Measurements from ENCODE around the gene CTDP1. TPM values are rescaled to one million over a fixed set of nuclear protein-coding genes. Genes with fewer than 3 reads are reported as not detected.

Gene CTDP1
- total RNA-seq, 1 donor from 2014 or later: 22.8 TPM

- H3K27ac Mint-ChIP-seq (ENCODE audit: unreplicated experiment): no peak overlapping the region
- H3K27me3 Mint-ChIP-seq (ENCODE audit: low read depth): peaks cover 34% of the 10 kb centered on the region
- H3K4me3 Mint-ChIP-seq: no peak overlapping the region
- H3K36me3 Mint-ChIP-seq (ENCODE audit: low read depth): no peaks in the 10 kb centered on the region
- DNase-seq (ENCODE audit: low read depth, low spot score): no peak
- no peak for TF ChIP-seq CTCF (conservative IDR thresholded peaks at IDR 0.05)
- no peaks in the 10 kb centered on the region for H3K9me3 Mint-ChIP-seq
- peaks cover 3% of the 10 kb centered on the region for H3K4me1 Mint-ChIP-seq
Measured at GRCh38 chr18:79803611-79804051, 124.0 kb downstream of the CTDP1 start.

Other genes with a start within 250 kb of the CTDP1 start
- gene KCNG2, start 118.1 kb downstream of the CTDP1 start, total RNA-seq: not detected in 2 replicates